SU-DHL-6 (cell line): Measurements from ENCODE around the gene NCR3LG1.

ENCODE experiments used
- H2AFZ ChIP-seq: fragments of 200-600 bp; sonication (generic); 2 replicates; pipeline ENCODE4 v1.6.1; 2014; ENCODE audit warnings: low read depth, mild to moderate bottlenecking, moderate library complexity, mixed read lengths, antibody characterized with exemption, low read length; ENCODE audit not compliant: severe bottlenecking
- H3F3A ChIP-seq: fragments of 200-600 bp; shearing (Covaris generic); 2 replicates; pipeline ENCODE4 v1.6.0; 2016; ENCODE audit warnings: antibody characterized with exemption, mild to moderate bottlenecking; ENCODE audit not compliant: insufficient read depth
- H3K27ac ChIP-seq: fragments of 200-600 bp; sonication (generic); 2 replicates; pipeline ENCODE4 v1.5.1; 2016; ENCODE audit warnings: low read depth, mild to moderate bottlenecking, low read length, moderate library complexity, mixed read lengths
- H3K27me3 ChIP-seq: fragments of 200-600 bp; sonication (generic), shearing (Covaris generic); 2 replicates; pipeline ENCODE4 v1.6.0; 2014; ENCODE audit warnings: mild to moderate bottlenecking, low read length
- H3K36me3 ChIP-seq: fragments of 200-600 bp; sonication (generic); 2 replicates; pipeline ENCODE4 v1.6.1; 2014; ENCODE audit warnings: mild to moderate bottlenecking, low read length, mixed read lengths
- H3K4me2 ChIP-seq: fragments of 300-600, 200-600 bp; shearing (Covaris generic), sonication (generic); 2 replicates; pipeline ENCODE4 v1.6.0; 2014; ENCODE audit warnings: low read length, low read depth, mild to moderate bottlenecking; ENCODE audit not compliant: poor library complexity, severe bottlenecking
- H3K4me3 ChIP-seq: fragments of 200-600 bp; sonication (generic); 2 replicates; pipeline ENCODE4 v1.5.1; 2014; ENCODE audit warnings: antibody characterized with exemption, low read length, mild to moderate bottlenecking, mixed read lengths; ENCODE audit not compliant: insufficient read depth, poor library complexity, severe bottlenecking
- H3K79me2 ChIP-seq: fragments of 200-600 bp; sonication (generic); 2 replicates; pipeline ENCODE4 v1.6.1; 2014; ENCODE audit warnings: mild to moderate bottlenecking, low read length, moderate library complexity; ENCODE audit not compliant: insufficient read depth
- H3K9ac ChIP-seq: fragments of 200-600 bp; sonication (generic); 2 replicates; pipeline ENCODE4 v1.7.0; 2014; ENCODE audit warnings: mild to moderate bottlenecking, low read length
- H3K9me2 ChIP-seq: fragments of 200-600 bp; sonication (generic); replicated peaks from 2 replicates; pipeline ENCODE4 v1.6.1; 2014; ENCODE audit warnings: low read length; ENCODE audit not compliant: insufficient read depth
- H3K9me3 ChIP-seq: fragments of 200-600 bp; sonication (generic); 2 replicates; pipeline ENCODE4 v1.6.1; 2014; ENCODE audit warnings: low read length, mixed read lengths; ENCODE audit not compliant: insufficient read depth
- H4K20me1 ChIP-seq: fragments of 200-600 bp; sonication (generic); 2 replicates; pipeline ENCODE4 v1.6.1; 2014; ENCODE audit warnings: low read depth, mild to moderate bottlenecking, antibody characterized with exemption, low read length, moderate library complexity, mixed read lengths
- CTCF ChIP-seq: fragments of 200-600 bp; sonication (generic); IDR thresholded peaks from one replicate; pipeline ENCODE4 v1.5.1; 2017; ENCODE audit warnings: antibody characterized with exemption, mild to moderate bottlenecking, low read length, moderate library complexity; ENCODE audit not compliant: insufficient read depth, poor library complexity, severe bottlenecking
- EZH2phosphoT487 ChIP-seq: fragments of 200-600 bp; sonication (generic), shearing (Covaris generic); conservative IDR thresholded peaks from 2 replicates; pipeline ENCODE4 v1.6.1; 2018; ENCODE audit warnings: mild to moderate bottlenecking, antibody characterized with exemption, low read length, moderate library complexity, mixed read lengths

NCR3LG1 gene

GRCh38 chr11:17314904-17315426 lies 36.6 kb upstream of the NCR3LG1 start:
- H3K4me2 ChIP-seq: no peak overlapping the region
- TF ChIP-seq EZH2phosphoT487 (no peak), CTCF (no peak)

GRCh38 chr11:17328871-17329494 lies 22.6 kb upstream of the NCR3LG1 start:
- Histone ChIP-seq H2AFZ (no peak overlapping the region), H3K9ac (no peak overlapping the region), H3K9me2 (no peaks in the 10 kb centered on the region), H3K9me3 (no peaks in the 10 kb centered on the region), H3K4me2 (no peak overlapping the region), H4K20me1 (no peaks in the 10 kb centered on the region), H3K79me2 (no peaks in the 10 kb centered on the region), H3K36me3 (peaks cover 10% of the 10 kb centered on the region; the same call in 1 of the 2 replicates), H3F3A (no peaks in the 10 kb centered on the region), H3K27ac (no peak overlapping the region), H3K27me3 (no peaks in the 10 kb centered on the region), H3K4me3 (no peak overlapping the region)
- TF ChIP-seq CTCF (no peak), EZH2phosphoT487 (no peak)

More at GRCh38 chr11:17314904-17315426, 36.6 kb upstream of the NCR3LG1 start:
- H3K36me3 ChIP-seq: peaks cover 57% of the 10 kb centered on the region
- H3K9me3 ChIP-seq: no peaks in the 10 kb centered on the region
- peaks cover 14% of the 10 kb centered on the region for H3F3A ChIP-seq
- 0 out of 2 replicates have a peak, but pooled peaks cover 3% of the 10 kb centered on the region for H4K20me1 ChIP-seq
- no peaks in the 10 kb centered on the region for H3K79me2 ChIP-seq
- no peak overlapping the region for H3K4me3 ChIP-seq
- no peak overlapping the region for H2AFZ ChIP-seq
- H3K9me2 ChIP-seq: no peaks in the 10 kb centered on the region
- no peak overlapping the region for H3K27ac ChIP-seq
- no peak overlapping the region for H3K9ac ChIP-seq
- no peaks in the 10 kb centered on the region for H3K27me3 ChIP-seq

GRCh38 chr11:17331669-17332068 lies 19.9 kb upstream of the NCR3LG1 start:
- Histone ChIP-seq H3F3A (0 out of 2 replicates have a peak, but pooled peaks cover 5% of the 10 kb centered on the region), H3K4me2 (no peak overlapping the region), H3K27ac (no peak overlapping the region), H3K79me2 (no peaks in the 10 kb centered on the region), H4K20me1 (no peaks in the 10 kb centered on the region), H3K4me3 (no peak overlapping the region), H3K27me3 (no peaks in the 10 kb centered on the region), H2AFZ (no peak overlapping the region), H3K9ac (no peak overlapping the region), H3K36me3 (peaks cover 9% of the 10 kb centered on the region; the same call in 1 of the 2 replicates), H3K9me2 (no peaks in the 10 kb centered on the region), H3K9me3 (no peaks in the 10 kb centered on the region)
- TF ChIP-seq CTCF (no peak), EZH2phosphoT487 (no peak)
